OCI-LY1 (cell line): Measurements from ENCODE around the gene ZNF385D.

Experiments used
- H2AFZ ChIP-seq: fragments of 200-600 bp; sonication (generic), shearing (Covaris generic); 2 replicates; pipeline ENCODE4 v1.6.0; 2014; ENCODE audit warnings: antibody characterized with exemption, mild to moderate bottlenecking, low read length
- H3F3A ChIP-seq: fragments of 200-600 bp; sonication (generic), shearing (Covaris generic); 2 replicates; pipeline ENCODE4 v1.6.0; 2014; ENCODE audit warnings: mild to moderate bottlenecking, antibody characterized with exemption, low read length, moderate library complexity; ENCODE audit not compliant: insufficient read depth
- H3K27ac ChIP-seq: fragments of 200-600 bp; sonication (generic); 2 replicates; pipeline ENCODE4 v1.5.1; 2014; ENCODE audit warnings: low read length, mixed run types, mild to moderate bottlenecking, low read depth; ENCODE audit not compliant: poor library complexity, severe bottlenecking
- H3K27me3 ChIP-seq: fragments of 200-600 bp; sonication (generic); 2 replicates; pipeline ENCODE4 v1.6.0; 2014; ENCODE audit warnings: antibody characterized with exemption, mild to moderate bottlenecking, low read length, moderate library complexity; ENCODE audit not compliant: insufficient read depth
- H3K36me3 ChIP-seq: fragments of 200-600 bp; sonication (generic); 2 replicates; pipeline ENCODE4 v1.6.1; 2014; ENCODE audit warnings: mild to moderate bottlenecking, antibody characterized with exemption, low read length, moderate library complexity, mixed read lengths; ENCODE audit not compliant: insufficient read depth
- H3K4me1 ChIP-seq: fragments of 200-600 bp; sonication (generic); 2 replicates; pipeline ENCODE4 v1.5.1; 2014; ENCODE audit warnings: mild to moderate bottlenecking, low read length, moderate library complexity; ENCODE audit not compliant: insufficient read depth, severe bottlenecking
- H3K4me2 ChIP-seq: fragments of 200-600 bp; sonication (generic), shearing (Covaris generic); 2 replicates; pipeline ENCODE4 v1.6.1; 2014; ENCODE audit warnings: low read length
- H3K4me3 ChIP-seq: fragments of 200-600 bp; sonication (generic); 2 replicates; pipeline ENCODE4 v1.5.1; 2014; ENCODE audit warnings: low read length, low read depth, mild to moderate bottlenecking, mixed read lengths; ENCODE audit not compliant: poor library complexity, severe bottlenecking
- H3K79me2 ChIP-seq: fragments of 200-600 bp; shearing (Covaris generic); 2 replicates; pipeline ENCODE4 v1.6.1; 2016; ENCODE audit warnings: mixed run types, low read length, mixed read lengths; ENCODE audit not compliant: insufficient read depth
- H3K9ac ChIP-seq: fragments of 200-600 bp; sonication (generic), shearing (Covaris generic); 2 replicates; pipeline ENCODE4 v1.6.1; 2014; ENCODE audit warnings: mild to moderate bottlenecking, low read length, mixed read lengths
- H3K9me2 ChIP-seq: fragments of 200-600 bp; sonication (generic), shearing (Covaris generic); 2 replicates; pipeline ENCODE4 v1.6.1; 2014; ENCODE audit warnings: low read depth, mild to moderate bottlenecking, low read length, mixed read lengths
- H3K9me3 ChIP-seq: fragments of 200-600 bp; shearing (Covaris generic); 2 replicates; pipeline ENCODE4 v1.6.1; 2014; ENCODE audit warnings: low read length, mixed read lengths
- H4K20me1 ChIP-seq: fragments of 200-600 bp; sonication (generic), shearing (Covaris generic); 2 replicates; pipeline ENCODE4 v1.6.0; 2016; ENCODE audit warnings: mild to moderate bottlenecking, low read length; ENCODE audit not compliant: insufficient read depth
- CTCF ChIP-seq: fragments of 200-600 bp; sonication (generic), shearing (Covaris generic); IDR thresholded peaks from 2 replicates; pipeline ENCODE4 v1.5.1; 2017; ENCODE audit warnings: mild to moderate bottlenecking, antibody characterized with exemption, low read length, moderate library complexity, mixed read lengths
- EZH2 ChIP-seq: fragments of 200-600 bp; sonication (generic), shearing (Covaris generic); IDR thresholded peaks from 2 replicates; pipeline ENCODE4 v1.8.0; 2017; ENCODE audit warnings: borderline replicate concordance, mixed run types, mild to moderate bottlenecking, antibody characterized with exemption, low read length, moderate library complexity, mixed read lengths

Gene ZNF385D

GRCh38 chr3:21668012-21668411, 83.0 kb downstream of the ZNF385D start:
- no peaks in the 10 kb centered on the region for H3K9me3 ChIP-seq
- H3K9me2 ChIP-seq = no peaks in the 10 kb centered on the region
- H3F3A ChIP-seq = no peaks in the 10 kb centered on the region
- H3K27ac ChIP-seq = no peak overlapping the region
- no peaks in the 10 kb centered on the region for H4K20me1 ChIP-seq
- H3K27me3 ChIP-seq = no peaks in the 10 kb centered on the region
- no peak for TF ChIP-seq CTCF
- no peak for TF ChIP-seq EZH2
- H3K79me2 ChIP-seq = no peaks in the 10 kb centered on the region
- H3K4me2 ChIP-seq = no peak overlapping the region
- no peak overlapping the region for H3K9ac ChIP-seq
- no peak overlapping the region for H3K4me3 ChIP-seq
- no peaks in the 10 kb centered on the region for H3K36me3 ChIP-seq
- H3K4me1 ChIP-seq = no peaks in the 10 kb centered on the region
- no peak overlapping the region for H2AFZ ChIP-seq

GRCh38 chr3:21665444-21666100, 85.4 kb downstream of the ZNF385D start:
- Histone ChIP-seq H3K4me3 (no peak overlapping the region), H3K4me2 (no peak overlapping the region), H3K4me1 (no peaks in the 10 kb centered on the region), H3K9me2 (no peaks in the 10 kb centered on the region), H3K27ac (no peak overlapping the region), H3K79me2 (no peaks in the 10 kb centered on the region), H3K36me3 (no peaks in the 10 kb centered on the region), H3F3A (no peaks in the 10 kb centered on the region), H2AFZ (no peak overlapping the region), H3K9ac (no peak overlapping the region), H3K9me3 (no peaks in the 10 kb centered on the region), H4K20me1 (no peaks in the 10 kb centered on the region), H3K27me3 (no peaks in the 10 kb centered on the region)
- no peak for TF ChIP-seq CTCF
- TF ChIP-seq EZH2 = no peak

- no peak overlapping the region for H2AFZ ChIP-seq
- H3K9ac ChIP-seq = no peak overlapping the region
- H4K20me1 ChIP-seq = no peaks in the 10 kb centered on the region
- no peaks in the 10 kb centered on the region for H3K9me3 ChIP-seq
- no peaks in the 10 kb centered on the region for H3K36me3 ChIP-seq
- no peaks in the 10 kb centered on the region for H3F3A ChIP-seq
- no peak overlapping the region for H3K27ac ChIP-seq
- H3K27me3 ChIP-seq = no peaks in the 10 kb centered on the region
- H3K9me2 ChIP-seq = no peaks in the 10 kb centered on the region
- H3K4me3 ChIP-seq = no peak overlapping the region
- no peak overlapping the region for H3K4me2 ChIP-seq
- no peaks in the 10 kb centered on the region for H3K79me2 ChIP-seq
- H3K4me1 ChIP-seq = no peaks in the 10 kb centered on the region
- no peak for TF ChIP-seq CTCF
- no peak for TF ChIP-seq EZH2
Observed at GRCh38 chr3:21664996-21665395, 86.0 kb downstream of the ZNF385D start.
